Stimulated activated naive CD8-positive, alpha-beta T cell treated with anti-CD3 and anti-CD28 coated beads, Interleukin-15, amount 100 ng/mL, for 72 hours (primary cell): Measurements from ENCODE around the gene SLC5A6.

Source experiments
- ATAC-seq: fragments of 150-1000 bp; cut with Tn5 transposase; 2 replicates; pipeline ENCODE4 v1.10.0; 2021; ENCODE audit warnings: mild to moderate bottlenecking, moderate library complexity
- DNase-seq, 2 donors: peaks; one replicate each; pipeline ENCODE4 v3.0.0; 2021 to 2022
- H3K27ac Mint-ChIP-seq, 2 donors: one replicate each; pipeline ENCODE4 v1.8.0; 2022; ENCODE audit warnings: mild to moderate bottlenecking in 2 of 2, mixed read lengths in 2 of 2, moderate library complexity in 2 of 2
- H3K27me3 Mint-ChIP-seq: one replicate; pipeline ENCODE4 v1.8.0; 2022; ENCODE audit warnings: mixed read lengths
- H3K4me1 Mint-ChIP-seq: one replicate; pipeline ENCODE4 v1.8.0; 2022; ENCODE audit warnings: mild to moderate bottlenecking, mixed read lengths
- H3K4me3 Mint-ChIP-seq, 2 donors: one replicate each; pipeline ENCODE4 v1.8.0; 2022; ENCODE audit warnings: mild to moderate bottlenecking in 2 of 2, mixed read lengths in 2 of 2, moderate library complexity in 1 of 2
- H3K9me3 Mint-ChIP-seq, 2 donors: one replicate each; pipeline ENCODE4 v1.8.0; 2022; ENCODE audit warnings: mixed read lengths in 2 of 2

SLC5A6 gene

GRCh38 chr2:27242614-27242951 lies 30.5 kb upstream of the SLC5A6 start:
- H3K4me3 Mint-ChIP-seq: no peak overlapping the region
- no peaks in the 10 kb centered on the region for H3K9me3 Mint-ChIP-seq
- no peak for ATAC-seq
- no peaks in the 10 kb centered on the region for H3K27me3 Mint-ChIP-seq
- peak overlapping the region in 1 of 2 donors; percentile 93 for H3K27ac Mint-ChIP-seq
- peaks cover 15% of the 10 kb centered on the region for H3K4me1 Mint-ChIP-seq
- DNase-seq: no peak

DNA sequence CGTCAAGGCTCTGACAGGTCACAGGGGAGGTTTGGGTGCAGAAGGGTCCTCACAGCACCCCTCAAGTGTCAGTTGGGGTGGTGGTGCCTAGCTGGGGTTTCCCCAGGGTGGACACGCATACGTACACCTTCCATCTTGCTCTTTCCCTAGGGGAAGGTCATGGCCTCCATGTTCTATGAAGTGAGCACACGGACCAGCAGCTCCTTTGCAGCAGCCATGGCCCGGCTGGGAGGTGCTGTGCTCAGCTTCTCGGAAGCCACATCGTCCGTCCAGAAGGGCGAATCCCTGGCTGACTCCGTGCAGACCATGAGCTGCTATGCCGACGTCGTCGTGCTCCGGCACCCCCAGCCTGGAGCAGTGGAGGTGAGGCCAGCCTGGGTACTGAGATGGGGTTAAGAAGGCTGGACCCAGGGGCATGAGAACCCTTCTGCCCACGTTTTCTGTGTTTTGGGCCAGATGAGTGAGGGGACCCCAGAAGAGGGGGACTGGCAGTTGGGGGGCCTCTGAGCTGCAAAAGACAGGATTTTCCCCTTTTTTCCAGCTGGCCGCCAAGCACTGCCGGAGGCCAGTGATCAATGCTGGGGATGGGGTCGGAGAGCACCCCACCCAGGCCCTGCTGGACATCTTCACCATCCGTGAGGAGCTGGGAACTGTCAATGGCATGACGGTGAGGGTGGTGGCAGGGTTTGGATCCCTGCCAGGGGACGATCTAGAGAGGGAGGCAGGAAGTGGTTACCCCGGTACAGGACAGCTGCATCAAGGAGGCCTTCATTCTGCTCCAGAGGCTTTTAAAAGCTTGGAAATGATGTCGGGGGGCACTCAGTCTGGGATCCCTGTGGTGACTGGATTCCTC lies 29.9 kb upstream of the SLC5A6 start:
- peak overlapping the region; percentile 40 to 93 for H3K27ac Mint-ChIP-seq
- DNase-seq: no peak
- no peaks in the 10 kb centered on the region for H3K9me3 Mint-ChIP-seq
- no peak overlapping the region for H3K4me3 Mint-ChIP-seq
- no peak for ATAC-seq
- no peaks in the 10 kb centered on the region for H3K27me3 Mint-ChIP-seq
- H3K4me1 Mint-ChIP-seq: peaks cover 15% of the 10 kb centered on the region

GRCh38 chr2:27240406-27240805 lies 28.3 kb upstream of the SLC5A6 start:
- Mint-ChIP-seq H3K27ac (no peak overlapping the region), H3K4me1 (peaks cover 15% of the 10 kb centered on the region), H3K4me3 (no peak overlapping the region), H3K27me3 (no peaks in the 10 kb centered on the region), H3K9me3 (no peaks in the 10 kb centered on the region)
- ATAC-seq: no peak
- no peak for DNase-seq

- peaks cover 15% of the 10 kb centered on the region for H3K4me1 Mint-ChIP-seq
Measured at GRCh38 chr2:27238976-27239375, 26.9 kb upstream of the SLC5A6 start.

DNA sequence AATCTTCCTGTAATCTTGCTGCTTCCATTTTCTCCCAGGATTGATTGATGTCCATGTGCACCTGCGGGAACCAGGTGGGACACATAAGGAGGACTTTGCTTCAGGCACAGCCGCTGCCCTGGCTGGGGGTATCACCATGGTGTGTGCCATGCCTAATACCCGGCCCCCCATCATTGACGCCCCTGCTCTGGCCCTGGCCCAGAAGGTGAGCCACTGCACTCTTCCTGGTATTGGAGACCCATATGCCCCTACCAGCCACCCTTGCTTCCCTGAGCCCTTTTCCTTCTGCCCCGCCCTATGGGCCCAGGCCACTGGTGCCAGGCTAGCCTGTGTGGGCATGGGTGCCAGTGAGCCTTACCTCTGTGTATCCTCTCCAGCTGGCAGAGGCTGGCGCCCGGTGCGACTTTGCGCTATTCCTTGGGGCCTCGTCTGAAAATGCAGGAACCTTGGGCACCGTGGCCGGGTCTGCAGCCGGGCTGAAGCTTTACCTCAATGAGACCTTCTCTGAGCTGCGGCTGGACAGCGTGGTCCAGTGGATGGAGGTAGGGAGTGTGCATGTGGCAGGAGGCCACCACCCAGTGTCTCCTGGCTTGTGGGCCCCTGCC lies 25.4 kb upstream of the SLC5A6 start:
- H3K4me1 Mint-ChIP-seq: peaks cover 15% of the 10 kb centered on the region
- no peaks in the 10 kb centered on the region for H3K9me3 Mint-ChIP-seq
- no peak overlapping the region for H3K27ac Mint-ChIP-seq
- no peak overlapping the region for H3K4me3 Mint-ChIP-seq
- ATAC-seq: no peak
- H3K27me3 Mint-ChIP-seq: no peaks in the 10 kb centered on the region
- DNase-seq: no peak

More at GRCh38 chr2:27238976-27239375, 26.9 kb upstream of the SLC5A6 start:
- no peak overlapping the region for H3K27ac Mint-ChIP-seq
- DNase-seq (no peak), ATAC-seq (no peak)
- H3K9me3 Mint-ChIP-seq: no peaks in the 10 kb centered on the region
- no peak overlapping the region for H3K4me3 Mint-ChIP-seq
- no peaks in the 10 kb centered on the region for H3K27me3 Mint-ChIP-seq

GRCh38 chr2:27236626-27237025 lies 24.6 kb upstream of the SLC5A6 start:
- no peak for DNase-seq
- no peak for ATAC-seq
- Mint-ChIP-seq H3K27ac (no peak overlapping the region), H3K27me3 (no peaks in the 10 kb centered on the region), H3K4me3 (no peak overlapping the region), H3K9me3 (no peaks in the 10 kb centered on the region), H3K4me1 (peaks cover 7% of the 10 kb centered on the region)

GRCh38 chr2:27236136-27236535 lies 24.1 kb upstream of the SLC5A6 start:
- Mint-ChIP-seq H3K9me3 (no peaks in the 10 kb centered on the region), H3K27ac (peak overlapping the region in 1 of 2 donors; percentile 3), H3K4me1 (peaks cover 4% of the 10 kb centered on the region), H3K27me3 (no peaks in the 10 kb centered on the region), H3K4me3 (no peak overlapping the region)
- no peak for ATAC-seq
- DNase-seq: no peak

DNA sequence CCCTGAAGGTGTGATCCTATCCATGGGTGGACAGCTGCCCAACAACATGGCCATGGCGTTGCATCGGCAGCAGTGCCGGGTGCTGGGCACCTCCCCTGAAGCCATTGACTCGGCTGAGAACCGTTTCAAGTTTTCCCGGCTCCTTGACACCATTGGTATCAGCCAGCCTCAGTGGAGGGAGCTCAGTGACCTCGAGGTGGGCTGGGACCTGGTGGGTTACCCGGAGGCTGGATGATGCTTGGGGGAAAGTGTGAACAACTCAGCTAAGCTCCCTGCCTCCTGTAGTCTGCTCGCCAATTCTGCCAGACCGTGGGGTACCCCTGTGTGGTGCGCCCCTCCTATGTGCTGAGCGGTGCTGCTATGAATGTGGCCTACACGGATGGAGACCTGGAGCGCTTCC lies 21.3 kb upstream of the SLC5A6 start:
- H3K4me1 Mint-ChIP-seq: no peaks in the 10 kb centered on the region
- H3K4me3 Mint-ChIP-seq: no peak overlapping the region
- no peaks in the 10 kb centered on the region for H3K9me3 Mint-ChIP-seq
- no peak overlapping the region for H3K27ac Mint-ChIP-seq
- no peaks in the 10 kb centered on the region for H3K27me3 Mint-ChIP-seq
- DNase-seq: no peak
- no peak for ATAC-seq

DNA sequence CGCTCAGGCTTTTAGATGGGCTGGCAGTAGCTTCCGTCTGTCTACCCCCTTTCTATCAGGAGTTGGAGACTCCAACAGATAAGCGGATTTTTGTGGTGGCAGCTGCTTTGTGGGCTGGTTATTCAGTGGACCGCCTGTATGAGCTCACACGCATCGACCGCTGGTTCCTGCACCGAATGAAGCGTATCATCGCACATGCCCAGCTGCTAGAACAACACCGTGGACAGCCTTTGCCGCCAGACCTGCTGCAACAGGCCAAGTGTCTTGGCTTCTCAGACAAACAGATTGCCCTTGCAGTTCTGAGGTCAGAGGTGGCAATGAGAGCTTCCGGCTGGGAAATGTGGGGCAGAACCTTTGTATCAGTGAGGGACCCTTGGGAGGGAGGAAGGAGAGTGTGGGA lies 19.9 kb upstream of the SLC5A6 start:
- no peaks in the 10 kb centered on the region for H3K4me1 Mint-ChIP-seq
- H3K27me3 Mint-ChIP-seq: no peaks in the 10 kb centered on the region
- H3K4me3 Mint-ChIP-seq: no peak overlapping the region
- ATAC-seq (no peak), DNase-seq (no peak)
- peak overlapping the region in 1 of 2 donors; percentile 65 for H3K27ac Mint-ChIP-seq
- H3K9me3 Mint-ChIP-seq: no peaks in the 10 kb centered on the region

DNA sequence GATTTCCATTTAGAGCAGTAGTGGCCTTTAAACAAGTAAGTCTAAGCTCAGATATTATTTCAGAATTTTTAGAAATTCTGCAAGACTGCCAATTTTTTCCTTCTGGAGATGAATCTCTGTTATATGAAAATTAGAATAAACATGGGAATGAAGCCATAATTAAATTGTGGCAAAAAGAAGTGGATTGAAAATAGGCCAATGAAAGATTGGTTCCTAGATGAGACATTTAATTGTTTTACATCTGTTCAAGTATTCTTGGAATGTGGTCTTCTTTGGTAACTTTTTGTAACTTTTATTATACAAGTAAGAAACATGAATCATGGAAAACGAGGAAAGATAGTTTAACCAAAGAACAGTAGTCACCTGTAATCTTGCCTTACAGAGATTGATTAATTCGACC lies 15.4 kb upstream of the SLC5A6 start:
- Mint-ChIP-seq H3K27ac (no peak overlapping the region), H3K4me3 (no peak overlapping the region), H3K9me3 (no peaks in the 10 kb centered on the region), H3K4me1 (peaks cover 13% of the 10 kb centered on the region), H3K27me3 (no peaks in the 10 kb centered on the region)
- DNase-seq: no peak
- no peak for ATAC-seq

- Mint-ChIP-seq H3K4me3 (no peak overlapping the region), H3K27ac (no peak overlapping the region), H3K27me3 (no peaks in the 10 kb centered on the region), H3K9me3 (no peaks in the 10 kb centered on the region), H3K4me1 (peaks cover 20% of the 10 kb centered on the region)
- no peak for ATAC-seq
- DNase-seq: no peak
Measured at GRCh38 chr2:27225526-27225925, 13.5 kb upstream of the SLC5A6 start.

GRCh38 chr2:27223416-27223815 lies 11.3 kb upstream of the SLC5A6 start:
- H3K27ac Mint-ChIP-seq: no peak overlapping the region
- no peak overlapping the region for H3K4me3 Mint-ChIP-seq
- H3K9me3 Mint-ChIP-seq: no peaks in the 10 kb centered on the region
- ATAC-seq: no peak
- no peak for DNase-seq
- no peaks in the 10 kb centered on the region for H3K27me3 Mint-ChIP-seq
- peaks cover 38% of the 10 kb centered on the region for H3K4me1 Mint-ChIP-seq

DNA sequence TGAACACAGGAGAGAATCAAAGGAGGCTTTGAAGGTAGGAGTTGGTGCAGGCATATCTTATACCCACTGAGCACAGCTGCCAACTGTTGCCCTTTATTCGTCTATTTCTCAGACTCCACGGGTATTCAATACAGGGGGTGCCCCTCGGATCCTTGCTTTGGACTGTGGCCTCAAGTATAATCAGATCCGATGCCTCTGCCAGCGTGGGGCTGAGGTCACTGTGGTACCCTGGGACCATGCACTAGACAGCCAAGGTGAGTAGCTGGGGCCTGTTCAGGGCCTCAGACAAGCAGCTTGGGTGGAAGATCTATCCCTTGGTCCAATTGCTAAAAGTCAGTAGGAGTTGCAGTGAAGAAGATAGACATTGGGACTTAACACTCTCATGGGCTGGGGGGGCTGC lies 10.3 kb upstream of the SLC5A6 start:
- H3K4me3 Mint-ChIP-seq: no peak overlapping the region
- H3K4me1 Mint-ChIP-seq: peaks cover 48% of the 10 kb centered on the region

GRCh38 chr2:27221166-27221565 lies 9.1 kb upstream of the SLC5A6 start:
- Mint-ChIP-seq H3K27me3 (no peaks in the 10 kb centered on the region), H3K4me3 (no peak overlapping the region), H3K27ac (no peak overlapping the region), H3K9me3 (no peaks in the 10 kb centered on the region), H3K4me1 (peaks cover 61% of the 10 kb centered on the region)
- ATAC-seq: no peak
- DNase-seq: no peak

More for the DNA sequence above, 10.3 kb upstream of the SLC5A6 start:
- DNase-seq (no peak), ATAC-seq (no peak)
- H3K27me3 Mint-ChIP-seq: no peaks in the 10 kb centered on the region
- H3K9me3 Mint-ChIP-seq: no peaks in the 10 kb centered on the region
- peak overlapping the region in 1 of 2 donors; percentile 92 for H3K27ac Mint-ChIP-seq

GRCh38 chr2:27220091-27220490 lies 8.0 kb upstream of the SLC5A6 start:
- H3K27ac Mint-ChIP-seq: peak overlapping the region in 1 of 2 donors; percentile 59

GRCh38 chr2:27219091-27219490 lies 7.0 kb upstream of the SLC5A6 start:
- Mint-ChIP-seq H3K9me3 (no peaks in the 10 kb centered on the region), H3K4me3 (no peak overlapping the region), H3K4me1 (peaks cover 62% of the 10 kb centered on the region), H3K27me3 (no peaks in the 10 kb centered on the region), H3K27ac (no peak overlapping the region)
- ATAC-seq (no peak), DNase-seq (no peak)

More at GRCh38 chr2:27220091-27220490, 8.0 kb upstream of the SLC5A6 start:
- Mint-ChIP-seq H3K27me3 (no peaks in the 10 kb centered on the region), H3K9me3 (no peaks in the 10 kb centered on the region), H3K4me1 (peaks cover 65% of the 10 kb centered on the region), H3K4me3 (no peak overlapping the region)
- DNase-seq (no peak), ATAC-seq (no peak)
